Fibroblast of skin of abdomen (primary cell): ENCODE measurements around the gene IAH1.

Experiments used
- DNase-seq: peaks from one replicate; pipeline ENCODE4 v3.0.0-alpha.2; 2013

Gene IAH1

DNA sequence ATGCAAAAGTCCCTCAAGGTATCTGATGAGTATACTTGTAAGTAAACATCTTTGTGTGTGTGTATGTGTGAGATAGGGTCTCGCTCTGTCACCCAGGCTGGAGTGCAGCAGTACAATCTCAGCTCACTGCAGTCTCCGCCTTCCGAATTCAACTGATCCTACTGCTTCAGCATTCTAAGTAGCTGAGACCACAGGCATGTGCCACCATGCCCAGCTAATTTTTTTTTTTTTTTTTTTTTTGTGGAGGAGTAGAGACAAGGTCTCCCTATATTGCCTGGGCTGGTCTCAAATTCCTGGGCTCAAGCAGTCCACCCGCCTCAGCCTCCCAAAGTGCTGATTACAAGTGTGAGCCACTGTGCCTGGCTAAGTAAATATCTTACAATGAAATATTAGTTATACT, 58.1 kb downstream of the IAH1 start:
- no peak for DNase-seq

DNA sequence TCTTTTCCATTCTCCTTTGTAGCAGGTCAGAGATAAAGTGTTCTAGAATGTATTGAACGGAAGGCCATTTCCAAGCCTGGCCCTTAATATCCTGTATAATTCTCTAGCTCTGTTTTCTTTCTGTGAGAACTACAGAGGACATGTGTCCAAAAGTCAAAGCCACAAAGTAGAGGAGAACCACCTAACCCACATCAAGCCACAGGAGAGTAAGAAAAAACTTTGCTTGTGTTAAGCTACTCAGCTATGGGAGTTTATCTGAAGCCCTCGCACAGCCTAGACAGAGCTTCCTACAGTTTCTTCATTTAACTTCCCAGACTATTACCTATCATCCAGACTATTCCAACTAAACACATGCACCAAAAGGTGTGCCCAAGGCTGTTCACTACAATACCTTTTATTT, 59.3 kb downstream of the IAH1 start:
- no peak for DNase-seq

- no peak for DNase-seq
Measured at GRCh38 chr2:9535177-9535576, 60.8 kb downstream of the IAH1 start.

DNA sequence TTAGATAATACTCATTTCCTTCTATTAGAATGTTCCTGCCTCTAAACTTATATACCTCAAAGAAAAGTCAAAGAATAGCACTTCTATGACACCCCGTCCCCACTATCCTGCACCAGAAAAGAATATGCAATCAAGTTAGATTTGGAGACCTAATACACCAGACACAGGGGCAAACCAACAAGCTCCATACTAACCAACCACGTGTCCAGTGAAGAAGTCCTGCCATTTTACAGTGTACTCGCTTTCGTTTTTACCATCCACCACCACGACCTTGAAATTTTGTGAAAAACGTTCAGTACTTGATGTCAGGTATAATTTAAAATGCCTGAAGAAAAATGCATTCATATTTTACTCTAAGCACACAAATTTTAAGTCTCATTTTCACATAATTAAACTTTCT, 62.2 kb downstream of the IAH1 start:
- no peak for DNase-seq

DNA sequence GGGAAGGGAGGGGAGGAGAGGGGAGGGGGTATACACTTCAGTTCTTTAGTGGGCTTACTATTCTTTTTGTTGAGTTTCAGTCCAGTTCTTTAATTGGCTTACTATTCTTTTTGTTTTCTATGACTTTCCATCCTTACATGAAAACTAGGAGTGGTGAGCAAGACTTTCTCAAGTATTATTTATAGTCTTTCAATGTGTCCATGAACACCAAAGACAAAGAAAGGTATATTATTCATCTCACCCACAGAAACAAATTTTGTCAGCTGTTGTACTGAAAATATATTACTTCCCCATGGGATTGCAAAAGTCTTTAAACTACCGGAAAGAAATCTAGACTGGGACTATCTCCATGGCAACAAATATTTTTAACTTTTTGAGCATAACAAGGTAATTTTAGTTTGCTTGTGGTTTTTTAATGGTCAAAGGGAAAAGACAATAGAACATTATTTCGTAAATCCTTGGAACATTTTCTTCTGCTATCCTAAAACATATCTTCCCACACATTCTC, 63.7 kb downstream of the IAH1 start:
- DNase-seq, result peak; percentile 82
